Hematopoietic multipotent progenitor cell treated with erythropoietin and hydrocortisone succinate and interleukin-3 and kit ligand, for 8 days (in vitro differentiated cells): ENCODE measurements around the gene EMB.
"Not testable (repeated sequence)": the region's sequence is repeated elsewhere in the genome, so short reads cannot be mapped to it uniquely, and the experiment has no call there.

Experiments
- DNase-seq: peaks from one replicate; pipeline ENCODE4 v3.0.0-alpha.2; 2015

The EMB gene, protein sequence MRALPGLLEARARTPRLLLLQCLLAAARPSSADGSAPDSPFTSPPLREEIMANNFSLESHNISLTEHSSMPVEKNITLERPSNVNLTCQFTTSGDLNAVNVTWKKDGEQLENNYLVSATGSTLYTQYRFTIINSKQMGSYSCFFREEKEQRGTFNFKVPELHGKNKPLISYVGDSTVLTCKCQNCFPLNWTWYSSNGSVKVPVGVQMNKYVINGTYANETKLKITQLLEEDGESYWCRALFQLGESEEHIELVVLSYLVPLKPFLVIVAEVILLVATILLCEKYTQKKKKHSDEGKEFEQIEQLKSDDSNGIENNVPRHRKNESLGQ

DNA sequence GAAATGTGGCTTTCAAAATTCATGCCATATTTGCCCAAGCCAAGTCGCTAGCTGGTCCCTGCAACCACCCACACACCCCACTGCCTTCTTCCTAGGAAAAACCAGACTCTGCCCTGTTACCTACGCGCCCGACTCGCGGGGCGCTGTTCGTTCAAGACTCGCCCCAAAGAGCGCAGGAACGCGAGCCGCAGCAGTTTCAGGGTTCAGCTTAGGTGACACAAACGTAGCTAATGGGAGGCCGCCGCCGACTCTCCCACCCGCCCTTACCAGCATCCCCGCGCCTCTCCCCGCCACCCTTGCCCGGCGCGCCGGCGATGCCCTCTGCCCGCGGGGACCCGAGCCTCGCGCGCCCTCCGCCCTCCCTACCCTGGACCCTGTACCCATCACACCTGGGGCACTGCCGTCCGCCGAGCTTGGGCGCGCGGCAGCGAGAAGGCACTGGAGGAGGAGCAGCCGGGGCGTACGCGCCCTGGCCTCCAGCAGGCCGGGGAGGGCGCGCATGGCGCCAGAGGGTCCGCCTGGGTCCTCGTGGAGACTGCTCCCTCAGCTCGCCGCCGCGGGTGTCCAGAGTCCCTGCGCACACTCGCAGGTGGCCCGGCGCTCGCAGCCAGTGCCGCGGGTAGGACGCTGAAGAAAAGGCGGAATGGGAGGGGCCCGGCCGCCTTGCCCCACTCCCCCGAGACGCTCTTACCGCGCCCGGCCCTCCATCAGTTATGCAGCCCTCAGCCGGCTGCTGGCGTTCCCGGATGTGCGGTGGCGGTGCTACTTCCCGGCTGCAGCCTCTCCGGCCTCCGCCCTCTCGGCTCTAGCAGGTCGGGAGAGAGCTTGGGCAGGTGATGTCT, at the start of gene EMB:
TSS of gene EMB (minus strand) at position 638 of the 842 bp plus-strand sequence. CDS start at position 501, 137 bp downstream.
- peak; percentile 62 for DNase-seq

- not testable (repeated sequence) for DNase-seq
Observed at GRCh38 chr5:50489491-50489890, 48.4 kb upstream of the EMB start.

DNA sequence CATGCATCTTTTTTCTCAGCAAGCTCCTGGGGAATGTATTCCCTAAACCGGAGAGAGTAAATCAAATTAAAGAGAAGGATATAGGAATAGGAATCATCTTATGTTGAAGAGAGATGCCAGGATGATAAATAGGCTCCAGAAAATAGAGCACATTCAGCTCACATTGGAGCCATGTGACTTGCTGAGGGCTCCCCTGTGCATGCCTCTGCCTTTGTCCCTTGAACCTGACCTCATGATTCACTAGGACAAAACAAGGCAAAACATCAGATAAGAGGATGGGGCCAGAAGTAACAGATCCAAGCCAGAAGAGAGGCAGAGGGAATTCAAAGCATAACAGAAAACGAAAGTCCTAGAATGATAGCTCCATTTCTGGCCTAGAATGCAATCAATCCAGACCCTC, 37.7 kb upstream of the EMB start:
- DNase-seq, result not testable (repeated sequence)

DNA sequence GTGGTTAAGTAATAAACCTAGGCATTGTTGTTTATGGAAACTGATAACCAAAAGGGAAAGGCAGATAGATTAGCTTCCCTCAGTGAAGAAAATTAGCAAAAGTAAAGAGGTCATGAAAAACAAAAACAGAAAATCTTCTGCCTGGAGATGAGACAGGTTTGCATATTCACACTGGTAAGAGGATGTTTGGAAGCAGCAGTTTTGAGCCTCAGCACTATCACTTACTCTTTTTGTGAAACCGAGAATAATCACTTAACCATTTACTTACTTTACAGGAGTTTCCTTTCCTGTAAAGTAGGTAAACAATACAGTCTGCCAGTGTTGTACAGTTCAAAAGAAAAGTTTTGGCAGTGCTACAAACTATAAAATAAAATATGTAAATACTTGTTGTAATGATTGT, 35.5 kb upstream of the EMB start:
- no peak for DNase-seq

DNA sequence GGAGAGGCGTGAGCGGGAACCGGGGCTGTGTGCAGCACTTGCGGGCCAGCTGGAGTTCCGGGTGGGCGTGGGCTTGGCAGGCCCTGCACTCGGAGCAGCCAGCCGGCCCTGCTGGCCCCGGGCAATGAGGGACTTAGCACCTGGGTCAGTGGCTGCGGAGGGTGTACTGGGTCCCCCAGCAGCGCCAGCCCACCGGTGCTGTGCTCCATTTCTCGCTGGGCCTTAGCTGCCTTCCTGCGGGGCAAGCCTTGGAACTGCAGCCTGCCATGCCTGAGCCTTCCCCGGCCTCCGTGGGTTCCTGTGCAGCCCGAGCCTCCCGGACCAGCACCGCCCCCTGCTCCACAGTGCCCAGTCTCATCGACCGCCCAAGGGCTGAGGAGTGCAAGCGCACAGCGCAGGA, 23.9 kb upstream of the EMB start:
- DNase-seq, result not testable (repeated sequence)

DNA sequence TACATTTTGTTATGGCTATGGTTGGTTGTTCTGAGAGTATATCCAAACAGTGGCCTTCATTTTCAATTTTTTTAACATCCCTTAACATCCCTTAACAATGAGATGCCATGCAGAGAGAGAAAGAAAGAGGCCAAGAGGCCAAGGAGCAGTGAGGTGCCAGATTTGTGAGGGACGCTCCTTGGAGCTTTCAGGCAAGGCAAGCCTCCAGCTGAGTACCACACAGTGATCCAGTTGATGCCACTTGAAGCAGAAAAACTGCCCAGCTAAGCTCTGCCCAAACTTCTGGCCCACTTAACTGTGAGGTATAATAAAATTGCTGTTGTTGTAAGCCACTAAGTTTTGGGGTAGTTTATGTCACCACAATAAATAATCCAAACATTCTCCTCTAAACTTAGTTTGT, 22.6 kb upstream of the EMB start:
- DNase-seq, result no peak

GRCh38 chr5:50463047-50463446, 22.0 kb upstream of the EMB start:
- DNase-seq, result no peak

GRCh38 chr5:50462579-50462978, 21.5 kb upstream of the EMB start:
- not testable (repeated sequence) for DNase-seq

DNA sequence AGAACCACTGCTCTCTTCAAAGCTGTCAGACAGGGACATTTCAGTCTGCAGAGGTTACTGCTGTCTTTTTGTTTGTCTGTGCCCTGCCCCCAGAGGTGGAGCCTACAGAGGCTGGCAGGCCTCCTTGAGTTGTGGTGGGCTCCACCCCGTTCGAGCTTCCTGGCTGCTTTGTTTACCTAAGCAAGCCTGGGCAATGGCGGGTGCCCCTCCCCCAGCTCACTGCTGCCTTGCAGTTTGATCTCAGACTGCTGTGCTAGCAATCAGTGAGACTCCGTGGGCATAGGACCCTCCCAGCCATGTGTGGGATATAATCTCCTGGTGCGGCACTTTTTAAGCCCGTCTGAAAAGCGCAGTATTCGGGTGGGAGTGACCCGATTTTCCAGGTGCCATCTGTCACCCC, 17.3 kb upstream of the EMB start:
- not testable (repeated sequence) for DNase-seq

DNA sequence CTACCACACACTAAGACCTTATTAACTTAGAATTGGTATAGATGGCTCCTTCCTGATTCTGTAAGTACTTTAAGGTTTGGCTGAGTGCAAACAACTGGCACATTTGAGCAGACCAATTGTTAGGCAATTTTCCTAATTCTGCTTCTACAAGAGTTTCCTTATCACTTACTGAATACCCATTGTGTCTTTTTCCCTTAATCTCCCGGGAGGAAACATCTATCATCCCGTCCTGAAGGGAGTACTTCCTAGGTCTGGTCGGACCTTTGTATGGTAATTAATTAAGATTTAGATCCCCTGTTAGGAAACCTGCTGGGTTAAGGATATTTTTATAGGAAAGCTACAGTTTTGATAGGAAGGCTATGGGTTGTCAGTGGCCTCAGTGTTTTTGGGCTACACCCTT, 8.2 kb upstream of the EMB start:
- not testable (repeated sequence) for DNase-seq

DNA sequence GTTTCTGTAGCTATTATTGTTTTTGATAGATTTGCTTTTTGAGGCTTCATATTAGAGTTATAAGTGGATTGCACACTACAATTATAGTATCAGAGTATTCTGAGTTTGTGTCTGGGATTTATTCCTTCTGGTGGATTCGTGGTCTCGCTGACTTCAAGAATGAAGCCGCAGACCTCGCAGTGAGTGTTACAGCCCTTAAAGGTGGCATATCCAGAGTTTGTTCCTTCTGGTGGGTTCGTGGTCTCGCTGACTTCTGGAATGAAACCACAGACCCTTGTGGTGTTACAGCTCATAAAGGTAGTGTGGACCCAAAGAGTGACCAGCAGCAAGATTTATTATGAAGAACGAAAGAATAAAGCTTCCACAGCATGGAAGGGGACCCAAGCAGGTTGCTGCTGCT, 6.9 kb upstream of the EMB start:
- DNase-seq, result no peak

DNA sequence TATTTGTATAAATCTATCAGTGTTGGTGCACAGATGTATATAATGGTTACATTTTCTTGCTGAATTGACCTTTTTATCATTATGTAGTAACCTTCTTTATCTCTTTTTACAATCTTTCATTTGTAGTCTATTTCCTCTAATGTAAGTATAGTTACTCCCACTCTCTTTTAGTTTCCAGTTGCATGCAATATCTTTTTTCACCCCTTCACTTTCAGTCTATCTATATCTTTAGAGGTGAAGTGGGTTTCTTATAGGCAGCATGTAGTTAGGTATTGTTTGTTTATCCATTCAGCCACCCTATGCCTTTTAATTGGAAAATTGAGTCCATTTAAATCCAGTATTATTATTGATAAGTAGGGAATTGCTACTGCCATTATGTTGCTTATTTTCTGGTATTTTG, 6.1 kb upstream of the EMB start:
- no peak for DNase-seq

- no peak for DNase-seq
Observed at GRCh38 chr5:50445296-50445949, 4.3 kb upstream of the EMB start.

GRCh38 chr5:50442559-50443539, 1.8 kb upstream of the EMB start:
- not testable (repeated sequence) for DNase-seq

- no peak for DNase-seq
Observed at GRCh38 chr5:50441493-50441955, 436 bp upstream of the EMB start.

- DNase-seq, result no peak
Observed at GRCh38 chr5:50439221-50439620, 1.9 kb downstream of the EMB start.

GRCh38 chr5:50438060-50438459, 3.0 kb downstream of the EMB start:
- DNase-seq, result not testable (repeated sequence)

- DNase-seq, result no peak
Observed at GRCh38 chr5:50435168-50435567, 5.9 kb downstream of the EMB start.

- not testable (repeated sequence) for DNase-seq
Observed at GRCh38 chr5:50431133-50431904, 9.8 kb downstream of the EMB start.

- DNase-seq, result not testable (repeated sequence)
Observed at GRCh38 chr5:50423100-50423799, 17.8 kb downstream of the EMB start.
